HepG2 (cell line): ENCODE measurements around the gene PTPN13.

Source experiments
- CBX5 ChIP-seq: sonication (generic); formaldehyde crosslinking; IDR thresholded peaks from 2 replicates; pipeline ENCODE4 v1.4.0; 2020; ENCODE audit warnings: missing genetic modification reagents, borderline replicate concordance
- ZNF556 ChIP-seq: sonication (generic); formaldehyde crosslinking; IDR thresholded peaks from 2 replicates; pipeline ENCODE4 v1.4.0; 2020; ENCODE audit warnings: mild to moderate bottlenecking, missing genetic modification reagents, borderline replicate concordance

- TF ChIP-seq ZNF556, result no peak
- TF ChIP-seq CBX5 (CRISPR knock-in tag), result no peak
Measured at GRCh38 chr4:86652332-86652932, 58.3 kb downstream of the PTPN13 start.
